ENCODE results near the gene CAMTA1. TPM values are rescaled to one million over a fixed set of nuclear protein-coding genes. Genes with fewer than 3 reads are reported as not detected.

The CAMTA1 gene
- total RNA-seq, 2 experiments from 2014 or later = 43.9 to 73.3 TPM

DNA sequence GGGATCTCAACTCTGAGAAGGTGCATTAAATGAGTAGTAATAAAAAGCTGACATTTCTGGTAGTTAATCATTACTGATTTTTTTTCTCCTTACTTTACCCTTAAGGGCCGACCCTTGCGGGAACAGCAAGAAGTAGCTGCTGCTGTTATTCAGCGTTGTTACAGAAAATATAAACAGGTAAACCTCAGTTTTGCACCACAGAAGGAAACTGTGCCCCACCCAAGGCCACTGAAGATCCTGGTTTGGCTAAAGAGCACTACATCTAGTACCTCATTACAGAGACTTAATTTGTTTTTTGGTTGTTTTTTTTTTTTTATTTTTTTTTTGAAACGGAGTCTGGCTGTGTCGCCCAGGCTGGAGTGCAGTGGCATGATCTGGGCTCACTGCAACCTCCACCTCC, 962.4 kb downstream of the CAMTA1 start:
- Histone ChIP-seq H3K36me3 (ENCODE audit: insufficient read depth, low read length) (no peaks in the 10 kb centered on the region), H3K9me2 (ENCODE audit: insufficient read depth, low read length) (no peaks in the 10 kb centered on the region), H4K20me1 (ENCODE audit: insufficient read depth, low read length) (no peaks in the 10 kb centered on the region), H3K4me2 (ENCODE audit: low read length) (no peak overlapping the region), H3K4me1 (ENCODE audit: insufficient read depth, low read length, poor library complexity, severe bottlenecking) (no peaks in the 10 kb centered on the region), H3K79me2 (ENCODE audit: insufficient read depth, low read depth, low read length) (no peaks in the 10 kb centered on the region), H3K9me3 (ENCODE audit: low read length) (no peaks in the 10 kb centered on the region), H2AFZ (ENCODE audit: low read length) (no peak overlapping the region), H3K27ac (ENCODE audit: low read depth, low read length, poor library complexity, severe bottlenecking) (no peak overlapping the region), H3K4me3 (ENCODE audit: low read depth, low read length, poor library complexity, severe bottlenecking) (no peak overlapping the region)
- no TSS peak for BruUV-seq (replicated peaks)
- intact Hi-C loops (cut with micrococcal nuclease; ENCODE audit: unreplicated experiment) = no loop called here
- no peak for TF ChIP-seq EZH2phosphoT487 (IDR thresholded peaks at IDR 0.05; ENCODE audit: borderline replicate concordance, low read depth, low read length)
- TF ChIP-seq, protein P1, sequence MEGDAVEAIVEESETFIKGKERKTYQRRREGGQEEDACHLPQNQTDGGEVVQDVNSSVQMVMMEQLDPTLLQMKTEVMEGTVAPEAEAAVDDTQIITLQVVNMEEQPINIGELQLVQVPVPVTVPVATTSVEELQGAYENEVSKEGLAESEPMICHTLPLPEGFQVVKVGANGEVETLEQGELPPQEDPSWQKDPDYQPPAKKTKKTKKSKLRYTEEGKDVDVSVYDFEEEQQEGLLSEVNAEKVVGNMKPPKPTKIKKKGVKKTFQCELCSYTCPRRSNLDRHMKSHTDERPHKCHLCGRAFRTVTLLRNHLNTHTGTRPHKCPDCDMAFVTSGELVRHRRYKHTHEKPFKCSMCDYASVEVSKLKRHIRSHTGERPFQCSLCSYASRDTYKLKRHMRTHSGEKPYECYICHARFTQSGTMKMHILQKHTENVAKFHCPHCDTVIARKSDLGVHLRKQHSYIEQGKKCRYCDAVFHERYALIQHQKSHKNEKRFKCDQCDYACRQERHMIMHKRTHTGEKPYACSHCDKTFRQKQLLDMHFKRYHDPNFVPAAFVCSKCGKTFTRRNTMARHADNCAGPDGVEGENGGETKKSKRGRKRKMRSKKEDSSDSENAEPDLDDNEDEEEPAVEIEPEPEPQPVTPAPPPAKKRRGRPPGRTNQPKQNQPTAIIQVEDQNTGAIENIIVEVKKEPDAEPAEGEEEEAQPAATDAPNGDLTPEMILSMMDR (conservative IDR thresholded peaks at IDR 0.05; ENCODE audit: low read length) = no peak
- no peak for DNase-seq (ENCODE audit: low spot score)
- ChIA-PET CTCF (ENCODE audit: unreplicated experiment) (no interaction called here), POLR2A (no interaction called here)

DNA sequence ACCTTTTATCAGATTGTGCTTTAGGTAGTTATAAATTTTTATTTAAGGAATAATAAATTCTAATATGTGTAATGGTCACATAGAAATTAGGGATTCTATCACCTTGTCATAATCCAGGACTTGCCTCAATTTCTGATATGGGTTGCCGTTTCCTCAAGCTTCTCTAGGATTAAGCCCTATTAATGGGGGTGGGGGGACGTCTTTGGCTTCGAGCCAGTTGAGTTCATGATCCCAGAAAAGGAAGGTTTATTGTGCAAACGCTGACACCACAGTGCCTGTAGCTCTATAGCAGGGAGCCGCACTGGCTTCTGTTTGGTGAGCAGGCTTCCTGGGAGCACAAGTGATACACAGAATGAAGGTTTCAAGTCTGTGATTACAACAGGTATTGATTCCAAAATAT, 963.9 kb downstream of the CAMTA1 start:
- no peak for TF ChIP-seq EZH2phosphoT487 (IDR thresholded peaks at IDR 0.05; ENCODE audit: borderline replicate concordance, low read depth, low read length)
- intact Hi-C loops (cut with micrococcal nuclease; ENCODE audit: unreplicated experiment) = no loop called here
- H3K9me3 ChIP-seq (ENCODE audit: low read length) = no peaks in the 10 kb centered on the region
- H3K4me2 ChIP-seq (ENCODE audit: low read length) = no peak overlapping the region
- H4K20me1 ChIP-seq (ENCODE audit: insufficient read depth, low read length) = no peaks in the 10 kb centered on the region
- no peak for DNase-seq (ENCODE audit: low spot score)
- no TSS peak for BruUV-seq (replicated peaks)
- ChIA-PET CTCF (ENCODE audit: unreplicated experiment) (interaction anchor here (2.1 kb wide), 1 partner anchor 81 kb away, joined by 11 read pairs; no protein-coding TSS in a partner anchor), POLR2A (interaction anchor here (0.6 to 1.8 kb wide), 4 partner anchors 9 to 1086 kb away, joined by 3 to 7 read pairs (median 4); no protein-coding TSS in a partner anchor)
- H3K9me2 ChIP-seq (ENCODE audit: insufficient read depth, low read length) = no peaks in the 10 kb centered on the region
- no peak overlapping the region for H3K4me3 ChIP-seq (ENCODE audit: low read depth, low read length, poor library complexity, severe bottlenecking)
- H3K36me3 ChIP-seq (ENCODE audit: insufficient read depth, low read length) = no peaks in the 10 kb centered on the region
- H3K4me1 ChIP-seq (ENCODE audit: insufficient read depth, low read length, poor library complexity, severe bottlenecking) = no peaks in the 10 kb centered on the region
- H3K27ac ChIP-seq (ENCODE audit: low read depth, low read length, poor library complexity, severe bottlenecking) = no peak overlapping the region
- no peak overlapping the region for H2AFZ ChIP-seq (ENCODE audit: low read length)
- H3K79me2 ChIP-seq (ENCODE audit: insufficient read depth, low read depth, low read length) = no peaks in the 10 kb centered on the region

DNA sequence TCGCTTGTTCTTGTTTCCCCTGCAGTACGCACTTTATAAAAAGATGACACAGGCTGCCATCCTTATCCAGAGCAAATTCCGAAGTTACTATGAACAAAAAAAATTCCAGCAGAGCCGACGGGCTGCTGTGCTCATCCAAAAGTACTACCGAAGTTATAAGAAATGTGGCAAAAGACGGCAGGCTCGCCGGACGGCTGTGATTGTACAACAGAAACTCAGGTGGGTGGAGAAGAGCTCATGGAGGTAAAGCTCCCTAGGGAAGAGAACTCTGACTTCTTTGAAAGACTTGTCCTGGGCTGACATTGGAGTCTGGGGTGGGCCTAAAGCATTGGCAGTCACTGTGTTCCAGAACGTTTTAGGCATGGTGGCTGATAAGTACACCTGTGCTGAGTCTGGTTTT, 965.9 kb downstream of the CAMTA1 start:
- Histone ChIP-seq H4K20me1 (ENCODE audit: insufficient read depth, low read length) (no peaks in the 10 kb centered on the region), H3K27ac (ENCODE audit: low read depth, low read length, poor library complexity, severe bottlenecking) (no peak overlapping the region), H3K4me2 (ENCODE audit: low read length) (no peak overlapping the region), H3K4me1 (ENCODE audit: insufficient read depth, low read length, poor library complexity, severe bottlenecking) (no peaks in the 10 kb centered on the region), H3K9me2 (ENCODE audit: insufficient read depth, low read length) (no peaks in the 10 kb centered on the region), H3K36me3 (ENCODE audit: insufficient read depth, low read length) (no peaks in the 10 kb centered on the region), H2AFZ (ENCODE audit: low read length) (no peak overlapping the region), H3K79me2 (ENCODE audit: insufficient read depth, low read depth, low read length) (no peaks in the 10 kb centered on the region), H3K9me3 (ENCODE audit: low read length) (no peaks in the 10 kb centered on the region), H3K4me3 (ENCODE audit: low read depth, low read length, poor library complexity, severe bottlenecking) (no peak overlapping the region)
- intact Hi-C loops (cut with micrococcal nuclease; ENCODE audit: unreplicated experiment) = no loop called here
- POLR2A ChIA-PET = no interaction called here
- no peak for TF ChIP-seq EZH2phosphoT487 (IDR thresholded peaks at IDR 0.05; ENCODE audit: borderline replicate concordance, low read depth, low read length)
- TF ChIP-seq, protein P1 (conservative IDR thresholded peaks at IDR 0.05; ENCODE audit: low read length) = no peak
- CTCF ChIA-PET (ENCODE audit: unreplicated experiment) = interaction anchor here (3.2 kb wide), 1 partner anchor 83 kb away, joined by 33 read pairs; no protein-coding TSS in a partner anchor
- no TSS peak for BruUV-seq (replicated peaks)
- no peak for DNase-seq (ENCODE audit: low spot score)
